Mesenchymal stem cell (in vitro differentiated cells and primary cell): ENCODE results near the gene CFAP410.
A peak's percentile ranks its signal among the peaks of the same experiment; 100 is the strongest.

Source experiments
- DNase-seq: peaks from one replicate; pipeline ENCODE4 v3.0.0-alpha.2; 2013
- H2AFZ ChIP-seq: one replicate; pipeline ENCODE4 v1.6.1; 2013; ENCODE audit warnings: low read depth, mild to moderate bottlenecking, control low read depth, inconsistent platforms, low read length, moderate library complexity
- H2AK5ac ChIP-seq: 2 replicates; pipeline ENCODE4 v1.6.1; 2013; ENCODE audit warnings: low read length, moderate library complexity, mild to moderate bottlenecking, inconsistent platforms; ENCODE audit not compliant: severe bottlenecking
- H2BK120ac ChIP-seq: one replicate; pipeline ENCODE4 v1.6.1; 2013; ENCODE audit warnings: low read depth, mild to moderate bottlenecking, inconsistent platforms, low read length, moderate library complexity
- H2BK12ac ChIP-seq, 2 experiments: one replicate each; pipeline ENCODE4 v1.6.1; 2013; ENCODE audit warnings: inconsistent platforms in 2 of 2, low read length in 2 of 2, mild to moderate bottlenecking in 2 of 2, moderate library complexity in 2 of 2, control low read depth in 1 of 2
- H2BK15ac ChIP-seq: one replicate; pipeline ENCODE4 v1.6.1; 2013; ENCODE audit warnings: mild to moderate bottlenecking, low read depth, inconsistent platforms; ENCODE audit not compliant: poor library complexity, severe bottlenecking
- H2BK5ac ChIP-seq: 2 replicates; pipeline ENCODE4 v1.6.1; 2013; ENCODE audit warnings: low read depth, mild to moderate bottlenecking, low read length, control low read depth, inconsistent platforms; ENCODE audit not compliant: poor library complexity, severe bottlenecking
- H3K14ac ChIP-seq, 2 experiments: one replicate each; pipeline ENCODE4 v1.6.1; 2013; ENCODE audit warnings: inconsistent platforms in 2 of 2, low read length in 2 of 2, control low read depth in 1 of 2, mild to moderate bottlenecking in 1 of 2, moderate library complexity in 1 of 2
- H3K18ac ChIP-seq, 2 experiments: one replicate each; pipeline ENCODE4 v1.6.1; 2013; ENCODE audit warnings: inconsistent platforms in 2 of 2, low read length in 2 of 2, control low read depth in 1 of 2, low read depth in 1 of 2, mild to moderate bottlenecking in 1 of 2
- H3K23ac ChIP-seq, 2 experiments: one replicate each; pipeline ENCODE4 v1.6.1; 2013; ENCODE audit warnings: inconsistent platforms in 2 of 2, low read length in 2 of 2, mild to moderate bottlenecking in 2 of 2, moderate library complexity in 2 of 2, control low read depth in 1 of 2
- H3K27ac ChIP-seq: 2 replicates; pipeline ENCODE4 v1.5.1; 2013; ENCODE audit warnings: mild to moderate bottlenecking, moderate library complexity, low read length, control low read depth, inconsistent platforms; ENCODE audit not compliant: poor library complexity, severe bottlenecking
- H3K27me3 ChIP-seq, 2 experiments: 2 replicates each; pipeline versions ENCODE4 v1.6.1 to v1.7.0; 2013; ENCODE audit warnings: low read length in 2 of 2, mild to moderate bottlenecking in 2 of 2, moderate library complexity in 2 of 2, control low read depth in 1 of 2, inconsistent platforms in 1 of 2; ENCODE audit not compliant: control insufficient read depth in 1 of 2, insufficient read depth in 1 of 2
- H3K36me3 ChIP-seq, 2 experiments: 2 replicates each; pipeline versions ENCODE4 v1.6.1 to v1.7.0; 2013; ENCODE audit warnings: low read length in 2 of 2, control low read depth in 1 of 2, inconsistent platforms in 1 of 2, low read depth in 1 of 2, mild to moderate bottlenecking in 1 of 2; ENCODE audit not compliant: insufficient read depth in 2 of 2, control insufficient read depth in 1 of 2
- H3K4ac ChIP-seq, 2 experiments: one replicate each; pipeline ENCODE4 v1.6.1; 2013; ENCODE audit warnings: inconsistent platforms in 2 of 2, low read length in 2 of 2, mild to moderate bottlenecking in 2 of 2, moderate library complexity in 2 of 2, control low read depth in 1 of 2, low read depth in 1 of 2
- H3K4me1 ChIP-seq: 2 replicates; pipeline ENCODE4 v1.6.1; 2013; ENCODE audit warnings: low read depth, low read length, control low read depth; ENCODE audit not compliant: control insufficient read depth, insufficient read depth
- H3K4me2 ChIP-seq: 2 replicates; pipeline ENCODE4 v1.6.1; 2013; ENCODE audit warnings: low read length, mild to moderate bottlenecking, inconsistent platforms; ENCODE audit not compliant: poor library complexity, severe bottlenecking
- H3K4me3 ChIP-seq, 2 experiments: 2 replicates each; pipeline versions ENCODE4 v1.5.1 to v1.7.0; 2013; ENCODE audit warnings: low read length in 2 of 2, mild to moderate bottlenecking in 2 of 2, control low read depth in 1 of 2, low read depth in 1 of 2; ENCODE audit not compliant: insufficient read depth in 1 of 2
- H3K79me1 ChIP-seq: replicated peaks from 2 replicates; pipeline ENCODE4 v1.6.1; 2013; ENCODE audit warnings: mild to moderate bottlenecking, control low read depth, low read length, inconsistent platforms; ENCODE audit not compliant: poor library complexity, severe bottlenecking
- H3K9ac ChIP-seq: 2 replicates; pipeline ENCODE4 v1.7.0; 2013; ENCODE audit warnings: mild to moderate bottlenecking, low read length, moderate library complexity
- H3K9me3 ChIP-seq: 2 replicates; pipeline ENCODE4 v1.7.0; 2013; ENCODE audit warnings: mild to moderate bottlenecking, low read length; ENCODE audit not compliant: control insufficient read depth
- H4K8ac ChIP-seq: one replicate; pipeline ENCODE4 v1.6.1; 2013; ENCODE audit warnings: inconsistent platforms, mild to moderate bottlenecking, low read length, moderate library complexity
- H4K91ac ChIP-seq: one replicate; pipeline ENCODE4 v1.6.1; 2013; ENCODE audit warnings: mild to moderate bottlenecking, low read length, inconsistent platforms
- WGBS: methylation state at CpG from one replicate; pipeline ENCODE4 v1.1.7; 2013; ENCODE audit warnings: mixed read lengths; 5-methylcytosine and 5-hydroxymethylcytosine counted together

The CFAP410 gene

GRCh38 chr21:44352253-44352860 lies 13.2 kb upstream of the CFAP410 start:
- no peak overlapping the region for H4K8ac ChIP-seq
- H3K4ac ChIP-seq, result no peak overlapping the region
- no peak overlapping the region for H2BK12ac ChIP-seq
- no peak overlapping the region for H2BK15ac ChIP-seq
- H2AFZ ChIP-seq, result no peak overlapping the region
- no peak overlapping the region for H2BK5ac ChIP-seq
- H3K27ac ChIP-seq, result no peak overlapping the region
- no peaks in the 10 kb centered on the region for H3K79me1 ChIP-seq
- no peak for DNase-seq
- peaks cover 3% of the 10 kb centered on the region for H3K9me3 ChIP-seq
- H3K14ac ChIP-seq, result no peak overlapping the region
- H3K4me3 ChIP-seq, result no peak overlapping the region
- H4K91ac ChIP-seq, result no peak overlapping the region
- H2BK120ac ChIP-seq, result no peak overlapping the region
- no peak overlapping the region for H3K23ac ChIP-seq
- no peak overlapping the region for H3K9ac ChIP-seq
- H3K4me1 ChIP-seq, result peaks cover 6% of the 10 kb centered on the region
- no peak overlapping the region for H2AK5ac ChIP-seq
- H3K27me3 ChIP-seq, result peaks cover 41 to 75% of the 10 kb centered on the region in 2 experiments
- H3K18ac ChIP-seq, result no peak overlapping the region
- no peak overlapping the region for H3K4me2 ChIP-seq
- 89% methylated on average over 17 of the region's 17 CpGs for WGBS
- H3K36me3 ChIP-seq, result no peaks in the 10 kb centered on the region

GRCh38 chr21:44351535-44352252 lies 12.5 kb upstream of the CFAP410 start:
- no peak overlapping the region for H4K91ac ChIP-seq
- WGBS, result 87% methylated on average over 18 of the region's 18 CpGs

GRCh38 chr21:44350773-44351481 lies 11.7 kb upstream of the CFAP410 start:
- Histone ChIP-seq H3K14ac (no peak overlapping the region), H3K18ac (no peak overlapping the region), H3K36me3 (no peaks in the 10 kb centered on the region), H2AFZ (no peak overlapping the region), H2BK12ac (no peak overlapping the region), H2BK120ac (no peak overlapping the region), H3K4me1 (peaks cover 6% of the 10 kb centered on the region), H3K27ac (no peak overlapping the region), H3K23ac (no peak overlapping the region), H4K91ac (no peak overlapping the region), H4K8ac (no peak overlapping the region), H3K4me3 (no peak overlapping the region), H3K4me2 (no peak overlapping the region), H2BK15ac (no peak overlapping the region), H2BK5ac (no peak overlapping the region), H3K4ac (no peak overlapping the region), H3K27me3 (peaks cover 46 to 74% of the 10 kb centered on the region in 2 experiments), H3K9me3 (no peaks in the 10 kb centered on the region), H3K9ac (no peak overlapping the region), H3K79me1 (no peaks in the 10 kb centered on the region), H2AK5ac (no peak overlapping the region)
- DNase-seq, result no peak
- WGBS, result 69% methylated on average over 42 of the region's 42 CpGs

More at GRCh38 chr21:44351535-44352252, 12.5 kb upstream of the CFAP410 start:
- Histone ChIP-seq H3K4me2 (no peak overlapping the region), H3K4me1 (peaks cover 6% of the 10 kb centered on the region), H3K27me3 (peaks cover 46 to 75% of the 10 kb centered on the region in 2 experiments), H3K4ac (no peak overlapping the region), H2AK5ac (no peak overlapping the region), H2AFZ (no peak overlapping the region), H3K18ac (no peak overlapping the region), H3K23ac (no peak overlapping the region), H3K4me3 (no peak overlapping the region), H2BK12ac (no peak overlapping the region), H3K9ac (no peak overlapping the region), H3K27ac (no peak overlapping the region), H3K36me3 (no peaks in the 10 kb centered on the region), H2BK120ac (no peak overlapping the region), H2BK5ac (no peak overlapping the region), H2BK15ac (no peak overlapping the region), H3K14ac (no peak overlapping the region), H3K9me3 (no peaks in the 10 kb centered on the region), H4K8ac (peak overlapping the region; percentile 41), H3K79me1 (no peaks in the 10 kb centered on the region)
- no peak for DNase-seq
